ENCODE measurements around the gene ARHGAP24. TPM values are rescaled to one million over a fixed set of nuclear protein-coding genes. Genes with fewer than 3 reads are reported as not detected.

ARHGAP24 gene
- total and polyA plus RNA-seq, 10 of the 15 experiments (the other 5 are each of a cell fraction or from before 2014, with no cell fraction given): 0.10 to 4.2 (median 0.52) TPM

DNA sequence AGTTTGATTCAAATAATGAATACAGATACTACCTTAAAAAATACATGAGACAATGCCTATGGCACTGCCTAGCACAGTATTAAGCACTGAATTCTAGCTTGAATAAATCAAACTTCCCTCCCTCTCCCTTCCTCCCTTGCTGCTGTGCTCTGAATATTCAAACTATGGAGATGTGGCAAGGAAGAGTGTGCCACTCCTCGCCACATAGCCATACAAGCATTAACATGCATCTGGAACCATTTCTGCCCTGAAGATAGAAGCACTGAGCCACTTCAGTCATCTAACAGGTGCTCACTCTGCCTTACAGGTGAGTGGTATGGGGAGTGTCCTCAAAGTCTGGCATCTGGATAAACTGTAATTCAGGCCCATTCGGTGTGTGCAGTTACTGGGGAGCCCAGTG lies 276.9 kb downstream of the ARHGAP24 start:
- Histone ChIP-seq H3K79me2 (ENCODE audit: control insufficient read depth, insufficient read depth, low read length) (no peaks in the 10 kb centered on the region), H3K36me3 (ENCODE audit: control insufficient read depth in 2 of 2, insufficient read depth in 2 of 2, low read length in 1 of 2) (no peaks in the 10 kb centered on the region), H2AFZ (ENCODE audit: control insufficient read depth, low read depth, low read length) (no peak overlapping the region), H4K20me1 (ENCODE audit: control insufficient read depth, insufficient read depth) (no peaks in the 10 kb centered on the region), H3K4me1 (ENCODE audit: control insufficient read depth, insufficient read depth, low read length) (no peaks in the 10 kb centered on the region), H3K27me3 (replicated peaks in 1 of 2; ENCODE audit: control insufficient read depth in 2 of 2, insufficient read depth in 2 of 2, low read length in 1 of 2) (no peaks in the 10 kb centered on the region), H3K4me3 (no peak overlapping the region), H3K27ac (ENCODE audit: control insufficient read depth, insufficient read depth) (no peak overlapping the region), H3K4me2 (ENCODE audit: control insufficient read depth, insufficient read depth) (no peak overlapping the region), H3K9ac (ENCODE audit: control insufficient read depth, insufficient read depth, low read length) (no peak overlapping the region), H3K9me3 (replicated peaks; ENCODE audit: control insufficient read depth, insufficient read depth, low read length) (no peaks in the 10 kb centered on the region)
- intact Hi-C loops (cut with micrococcal nuclease; ENCODE audit: unreplicated experiment): no loop called here
- RAD21 ChIA-PET (ENCODE audit: unreplicated experiment): interaction anchor here (0.8 to 1.5 kb wide), 3 partner anchors 44 to 667 kb away, joined by 3 to 4 read pairs (median 3); no protein-coding TSS in a partner anchor
- SMC1A ChIA-PET (ENCODE audit: uncharacterized antibody, unreplicated experiment): interaction anchor here (0.8 to 1.3 kb wide), 4 partner anchors 14 to 92 kb away, joined by 3 to 4 read pairs (median 4); no protein-coding TSS in a partner anchor
- no TSS peak for BruUV-seq (replicated peaks)
- POLR2A ChIA-PET: no interaction called here
- WGBS (ENCODE audit: insufficient coverage, insufficient replicate concordance, low lambda C conversion rate, missing lambda C conversion rate): 39% methylated on average over 2 of the region's 2 CpGs
- CTCF ChIA-PET: interaction anchor here (0.6 to 1.3 kb wide), 3 partner anchors 258 to 604 kb away, joined by 3 to 4 read pairs (median 3); no protein-coding TSS in a partner anchor
- ATAC-seq: no peak
- in situ Hi-C loops (cut with MboI): loop anchor here (10.0 kb wide), 1 partner anchor 223 kb away; no protein-coding TSS in a partner anchor
- no peak for TF ChIP-seq BHLHE40 (IDR thresholded peaks at IDR 0.05; ENCODE audit: borderline replicate concordance in 1 of 2, low read depth in 2 of 2, low read length in 1 of 2)
- no peak for TF ChIP-seq ZNF217 (IDR thresholded peaks at IDR 0.05)
- TF ChIP-seq, protein P1, sequence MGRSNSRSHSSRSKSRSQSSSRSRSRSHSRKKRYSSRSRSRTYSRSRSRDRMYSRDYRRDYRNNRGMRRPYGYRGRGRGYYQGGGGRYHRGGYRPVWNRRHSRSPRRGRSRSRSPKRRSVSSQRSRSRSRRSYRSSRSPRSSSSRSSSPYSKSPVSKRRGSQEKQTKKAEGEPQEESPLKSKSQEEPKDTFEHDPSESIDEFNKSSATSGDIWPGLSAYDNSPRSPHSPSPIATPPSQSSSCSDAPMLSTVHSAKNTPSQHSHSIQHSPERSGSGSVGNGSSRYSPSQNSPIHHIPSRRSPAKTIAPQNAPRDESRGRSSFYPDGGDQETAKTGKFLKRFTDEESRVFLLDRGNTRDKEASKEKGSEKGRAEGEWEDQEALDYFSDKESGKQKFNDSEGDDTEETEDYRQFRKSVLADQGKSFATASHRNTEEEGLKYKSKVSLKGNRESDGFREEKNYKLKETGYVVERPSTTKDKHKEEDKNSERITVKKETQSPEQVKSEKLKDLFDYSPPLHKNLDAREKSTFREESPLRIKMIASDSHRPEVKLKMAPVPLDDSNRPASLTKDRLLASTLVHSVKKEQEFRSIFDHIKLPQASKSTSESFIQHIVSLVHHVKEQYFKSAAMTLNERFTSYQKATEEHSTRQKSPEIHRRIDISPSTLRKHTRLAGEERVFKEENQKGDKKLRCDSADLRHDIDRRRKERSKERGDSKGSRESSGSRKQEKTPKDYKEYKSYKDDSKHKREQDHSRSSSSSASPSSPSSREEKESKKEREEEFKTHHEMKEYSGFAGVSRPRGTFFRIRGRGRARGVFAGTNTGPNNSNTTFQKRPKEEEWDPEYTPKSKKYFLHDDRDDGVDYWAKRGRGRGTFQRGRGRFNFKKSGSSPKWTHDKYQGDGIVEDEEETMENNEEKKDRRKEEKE (IDR thresholded peaks at IDR 0.05): no peak
- TF ChIP-seq SREBF2 (IDR thresholded peaks at IDR 0.05; ENCODE audit: low read length): no peak
- no peak for TF ChIP-seq SUPT20H (IDR thresholded peaks at IDR 0.05; ENCODE audit: borderline replicate concordance, control insufficient read depth, low read depth, low read length)
- no peak for TF ChIP-seq MXI1 (IDR thresholded peaks at IDR 0.05; ENCODE audit: low read depth, low read length)
- TF ChIP-seq PAX5 (IDR thresholded peaks at IDR 0.05; ENCODE audit: borderline replicate concordance, low read depth, low read length): no peak
- TF ChIP-seq RFX5 (IDR thresholded peaks at IDR 0.05; ENCODE audit: low read depth, low read length): no peak
- TF ChIP-seq POLR2A (IDR thresholded peaks at IDR 0.05; ENCODE audit: low read depth, low read length): no peak
- no peak for TF ChIP-seq MEF2B (IDR thresholded peaks at IDR 0.05; ENCODE audit: partially characterized antibody, poor library complexity, severe bottlenecking)
- TF ChIP-seq CHD2 (IDR thresholded peaks at IDR 0.05; ENCODE audit: borderline replicate concordance, low read depth, low read length): no peak
- no peak for TF ChIP-seq CBFB (IDR thresholded peaks at IDR 0.05; ENCODE audit: low read depth)
- TF ChIP-seq RB1 (IDR thresholded peaks at IDR 0.05; ENCODE audit: borderline replicate concordance): no peak
- no peak for TF ChIP-seq ZNF384 (IDR thresholded peaks at IDR 0.05; ENCODE audit: borderline replicate concordance, low read depth, low read length)
- TF ChIP-seq, protein P2, sequence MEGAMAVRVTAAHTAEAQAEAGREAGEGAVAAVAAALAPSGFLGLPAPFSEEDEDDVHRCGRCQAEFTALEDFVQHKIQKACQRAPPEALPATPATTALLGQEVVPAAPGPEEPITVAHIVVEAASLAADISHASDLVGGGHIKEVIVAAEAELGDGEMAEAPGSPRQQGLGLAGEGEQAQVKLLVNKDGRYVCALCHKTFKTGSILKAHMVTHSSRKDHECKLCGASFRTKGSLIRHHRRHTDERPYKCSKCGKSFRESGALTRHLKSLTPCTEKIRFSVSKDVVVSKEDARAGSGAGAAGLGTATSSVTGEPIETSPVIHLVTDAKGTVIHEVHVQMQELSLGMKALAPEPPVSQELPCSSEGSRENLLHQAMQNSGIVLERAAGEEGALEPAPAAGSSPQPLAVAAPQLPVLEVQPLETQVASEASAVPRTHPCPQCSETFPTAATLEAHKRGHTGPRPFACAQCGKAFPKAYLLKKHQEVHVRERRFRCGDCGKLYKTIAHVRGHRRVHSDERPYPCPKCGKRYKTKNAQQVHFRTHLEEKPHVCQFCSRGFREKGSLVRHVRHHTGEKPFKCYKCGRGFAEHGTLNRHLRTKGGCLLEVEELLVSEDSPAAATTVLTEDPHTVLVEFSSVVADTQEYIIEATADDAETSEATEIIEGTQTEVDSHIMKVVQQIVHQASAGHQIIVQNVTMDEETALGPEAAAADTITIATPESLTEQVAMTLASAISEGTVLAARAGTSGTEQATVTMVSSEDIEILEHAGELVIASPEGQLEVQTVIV (IDR thresholded peaks at IDR 0.05; ENCODE audit: borderline replicate concordance, partially characterized antibody): no peak
- TF ChIP-seq ZNF274 (IDR thresholded peaks at IDR 0.05; ENCODE audit: insufficient read depth, insufficient read length): no peak
- TF ChIP-seq NRF1 (conservative IDR thresholded peaks at IDR 0.05; ENCODE audit: low read depth, low read length): no peak
- TF ChIP-seq SREBF1 (IDR thresholded peaks at IDR 0.05; ENCODE audit: low read length): no peak
- no peak for DNase-seq (ENCODE audit: low read depth, low spot score)
- FAIRE-seq: no peak
